Smooth muscle cell (in vitro differentiated cells): ENCODE results near the gene BEST1. TPM values are rescaled to one million over a fixed set of nuclear protein-coding genes. Genes with fewer than 3 reads are reported as not detected.
A peak's percentile ranks its signal among the peaks of the same experiment; 100 is the strongest.

ENCODE experiments used
- DNase-seq: peaks from one replicate; lab custom pipeline; 2025; ENCODE audit not compliant: unreplicated experiment; lab: John Stamatoyannopoulos, UW
- H2AFZ ChIP-seq: fragments of 200-600 bp; sonication (generic); 2 replicates; pipeline ENCODE4 v1.6.0; 2016; ENCODE audit warnings: antibody characterized with exemption, low read depth, mild to moderate bottlenecking
- H3F3A ChIP-seq: fragments of 200-600 bp; sonication (generic); 2 replicates; pipeline ENCODE4 v1.6.0; 2017; ENCODE audit warnings: antibody characterized with exemption, low read depth
- H3K27ac ChIP-seq: fragments of 200-600 bp; sonication (generic); 2 replicates; pipeline ENCODE4 v1.5.1; 2016; ENCODE audit warnings: low read depth, mild to moderate bottlenecking
- H3K27me3 ChIP-seq: fragments of 200-600 bp; sonication (generic); 2 replicates; pipeline ENCODE4 v1.6.1; 2016; ENCODE audit warnings: low read depth, mild to moderate bottlenecking
- H3K36me3 ChIP-seq: fragments of 200-600 bp; sonication (generic); 2 replicates; pipeline ENCODE4 v1.5.1; 2016; ENCODE audit warnings: low read depth
- H3K4me1 ChIP-seq: fragments of 200-600 bp; sonication (generic); 2 replicates; pipeline ENCODE4 v1.5.1; 2016; ENCODE audit warnings: low read depth
- H3K4me2 ChIP-seq: fragments of 200-600 bp; sonication (generic); 2 replicates; pipeline ENCODE4 v1.6.0; 2016; ENCODE audit warnings: mild to moderate bottlenecking
- H3K4me3 ChIP-seq: fragments of 200-600 bp; sonication (generic); 2 replicates; pipeline ENCODE4 v1.5.1; 2016; ENCODE audit warnings: mild to moderate bottlenecking
- H3K79me2 ChIP-seq: fragments of 200-600 bp; sonication (generic); 2 replicates; pipeline ENCODE4 v1.6.0; 2016; ENCODE audit warnings: low read depth, mild to moderate bottlenecking
- H3K9ac ChIP-seq: fragments of 200-600 bp; sonication (generic); 2 replicates; pipeline ENCODE4 v1.6.0; 2016; ENCODE audit warnings: low read depth
- H3K9me3 ChIP-seq: fragments of 200-600 bp; sonication (generic); replicated peaks from 2 replicates; pipeline ENCODE4 v1.5.1; 2016; ENCODE audit warnings: low read depth
- H4K20me1 ChIP-seq: fragments of 200-600 bp; sonication (generic); 2 replicates; pipeline ENCODE4 v1.6.0; 2016; ENCODE audit warnings: low read depth
- WGBS: methylation state at CpG from one replicate; pipeline ENCODE4 v1.1.7; 2016; ENCODE audit warnings: low lambda C conversion rate; 5-methylcytosine and 5-hydroxymethylcytosine counted together
- polyA plus RNA-seq: library from polyadenylated mRNA; unstranded; fragments of >200 nt; fragmentation: Nextera tagmentation; extraction: Ambion mirVana; gene quantifications from 2 replicates; pipeline ENCODE4 v1.2.1, GENCODE V29; 2016
- total RNA-seq: library from RNA; depleted of rRNA; stranded (reverse); fragments of >200 nt; gene quantifications from 2 replicates; pipeline ENCODE4 v1.2.3, GENCODE V29; 2014
- TF ChIP-seq, protein P1 (sequence below): fragments of 200-600 bp; sonication (generic); IDR thresholded peaks from 2 replicates; pipeline ENCODE4 v1.5.1; 2017; ENCODE audit warnings: borderline replicate concordance, mild to moderate bottlenecking, antibody characterized with exemption; ENCODE audit not compliant: insufficient read depth, poor library complexity, severe bottlenecking

The BEST1 gene
- total and polyA plus RNA-seq, 2 experiments from 2014 or later = 1.6 to 2.4 TPM

DNA sequence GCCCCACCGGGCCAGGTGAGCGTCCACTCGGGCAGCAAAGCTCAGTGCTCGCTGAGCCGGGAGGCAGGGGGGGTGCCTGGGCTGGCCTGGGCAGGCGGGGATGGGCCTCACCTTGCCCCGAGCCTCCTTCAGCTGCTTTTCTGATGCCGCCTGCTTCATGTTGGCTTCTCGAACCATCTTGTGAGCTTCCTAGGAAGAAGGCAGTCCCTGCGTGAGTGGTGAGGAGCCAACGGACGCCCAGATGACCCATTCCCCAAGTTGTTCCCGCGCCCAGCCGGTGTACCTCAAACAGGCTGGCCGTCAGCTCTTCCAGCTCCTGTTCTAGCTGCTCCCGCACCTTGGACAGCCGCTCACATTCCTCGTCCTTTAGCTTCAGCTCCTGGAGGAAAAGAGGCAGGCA is 42.9 kb upstream of the BEST1 start:
- WGBS = 92% methylated on average over 18 of the region's 19 CpGs

DNA sequence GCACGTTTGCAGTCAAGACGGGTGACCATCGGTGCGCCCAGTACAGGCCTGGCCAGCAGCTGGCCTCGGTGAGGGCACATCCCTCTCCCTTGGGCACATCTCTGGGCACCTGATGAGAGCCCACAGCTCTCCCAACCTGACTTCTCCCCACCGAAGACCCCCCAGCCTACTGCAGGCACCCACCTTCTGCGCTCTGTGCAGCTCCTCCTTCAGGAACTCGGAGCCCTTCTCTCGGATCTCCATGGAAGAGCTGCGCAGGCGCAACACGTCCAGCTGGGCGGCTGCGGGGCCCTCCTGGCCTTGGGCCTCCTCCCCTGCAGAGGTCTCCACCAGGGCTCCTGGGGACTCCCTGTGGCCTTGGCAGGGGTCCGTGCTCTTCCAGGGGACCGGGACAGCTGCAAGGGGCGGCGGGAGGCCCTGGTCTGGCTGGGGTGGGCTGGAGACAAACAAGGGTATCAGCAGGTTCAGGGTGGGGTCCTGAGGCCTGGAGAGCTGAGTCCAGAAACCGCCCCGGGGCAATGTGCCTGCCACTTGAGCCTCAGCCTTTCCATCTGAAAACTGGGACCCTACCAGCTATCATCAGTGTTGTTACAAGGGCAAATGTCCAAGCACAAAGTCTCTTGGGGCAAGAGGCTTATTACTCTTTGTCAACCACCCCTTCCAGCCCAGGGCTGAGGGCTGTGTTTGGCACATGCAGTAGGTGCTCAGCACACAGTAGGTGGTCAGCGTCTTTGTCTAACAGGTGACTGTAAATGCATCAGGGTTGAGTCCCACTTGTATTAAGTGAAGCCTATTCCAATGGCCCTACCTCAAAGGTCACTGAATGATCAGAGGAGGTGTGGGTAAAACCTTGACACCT is 42.1 kb upstream of the BEST1 start:
- Histone ChIP-seq H3K4me2 (no peak overlapping the region), H2AFZ (no peak overlapping the region), H3K79me2 (no peaks in the 10 kb centered on the region), H3K27ac (no peak overlapping the region), H3K4me3 (no peak overlapping the region), H3K36me3 (no peaks in the 10 kb centered on the region), H3K4me1 (peaks cover 3% of the 10 kb centered on the region), H3K9ac (no peak overlapping the region), H3K27me3 (no peaks in the 10 kb centered on the region), H4K20me1 (peaks cover 3% of the 10 kb centered on the region), H3K9me3 (no peaks in the 10 kb centered on the region), H3F3A (no peaks in the 10 kb centered on the region)
- no peak for DNase-seq
- TF ChIP-seq, protein P1, sequence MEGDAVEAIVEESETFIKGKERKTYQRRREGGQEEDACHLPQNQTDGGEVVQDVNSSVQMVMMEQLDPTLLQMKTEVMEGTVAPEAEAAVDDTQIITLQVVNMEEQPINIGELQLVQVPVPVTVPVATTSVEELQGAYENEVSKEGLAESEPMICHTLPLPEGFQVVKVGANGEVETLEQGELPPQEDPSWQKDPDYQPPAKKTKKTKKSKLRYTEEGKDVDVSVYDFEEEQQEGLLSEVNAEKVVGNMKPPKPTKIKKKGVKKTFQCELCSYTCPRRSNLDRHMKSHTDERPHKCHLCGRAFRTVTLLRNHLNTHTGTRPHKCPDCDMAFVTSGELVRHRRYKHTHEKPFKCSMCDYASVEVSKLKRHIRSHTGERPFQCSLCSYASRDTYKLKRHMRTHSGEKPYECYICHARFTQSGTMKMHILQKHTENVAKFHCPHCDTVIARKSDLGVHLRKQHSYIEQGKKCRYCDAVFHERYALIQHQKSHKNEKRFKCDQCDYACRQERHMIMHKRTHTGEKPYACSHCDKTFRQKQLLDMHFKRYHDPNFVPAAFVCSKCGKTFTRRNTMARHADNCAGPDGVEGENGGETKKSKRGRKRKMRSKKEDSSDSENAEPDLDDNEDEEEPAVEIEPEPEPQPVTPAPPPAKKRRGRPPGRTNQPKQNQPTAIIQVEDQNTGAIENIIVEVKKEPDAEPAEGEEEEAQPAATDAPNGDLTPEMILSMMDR = no peak
- 96% methylated on average over 21 of the region's 21 CpGs for WGBS

More for the DNA sequence above, 42.9 kb upstream of the BEST1 start:
- no peak overlapping the region for H3K27ac ChIP-seq
- no peak overlapping the region for H3K4me3 ChIP-seq
- no peak overlapping the region for H3K9ac ChIP-seq
- H4K20me1 ChIP-seq = no peaks in the 10 kb centered on the region
- H3K36me3 ChIP-seq = no peaks in the 10 kb centered on the region
- H3K79me2 ChIP-seq = no peaks in the 10 kb centered on the region
- no peak overlapping the region for H2AFZ ChIP-seq
- H3K4me2 ChIP-seq = no peak overlapping the region
- H3K4me1 ChIP-seq = peaks cover 3% of the 10 kb centered on the region
- H3F3A ChIP-seq = no peaks in the 10 kb centered on the region
- no peaks in the 10 kb centered on the region for H3K9me3 ChIP-seq
- TF ChIP-seq, protein P1 = no peak
- no peak for DNase-seq
- H3K27me3 ChIP-seq = no peaks in the 10 kb centered on the region

DNA sequence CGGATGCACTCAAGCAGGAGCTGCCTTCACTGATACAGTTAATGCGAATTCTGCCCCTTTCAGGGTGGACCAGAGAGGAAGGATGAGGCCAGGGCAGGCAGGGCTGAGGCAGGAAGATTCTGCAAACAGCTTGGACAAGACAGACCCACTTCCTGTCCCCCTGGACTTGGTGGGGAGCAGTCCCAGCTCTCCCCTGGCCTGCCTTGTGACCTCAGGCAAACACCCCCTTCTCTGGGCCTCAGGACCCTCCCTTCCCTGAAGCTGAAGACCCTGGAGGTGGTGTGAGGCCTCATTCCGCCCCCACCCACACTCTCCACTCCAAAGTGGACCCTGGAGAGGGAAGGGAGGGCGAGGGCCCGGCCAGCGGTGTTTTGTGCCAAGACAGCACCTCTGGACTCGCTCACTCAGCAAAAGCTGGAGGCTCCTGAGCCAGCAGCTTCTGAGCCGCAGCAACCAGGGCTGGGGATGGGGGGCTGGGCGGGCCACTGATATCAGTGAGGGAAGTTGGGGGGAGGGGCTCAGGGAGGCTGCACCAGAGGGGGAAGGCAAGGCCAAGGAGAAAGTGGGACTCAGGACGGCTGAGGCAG is 41.3 kb upstream of the BEST1 start:
- Histone ChIP-seq H3K4me1 (peaks cover 3% of the 10 kb centered on the region), H3K27me3 (no peaks in the 10 kb centered on the region), H3K36me3 (no peaks in the 10 kb centered on the region), H2AFZ (no peak overlapping the region), H3K9me3 (no peaks in the 10 kb centered on the region), H4K20me1 (peaks cover 5% of the 10 kb centered on the region), H3K4me3 (no peak overlapping the region), H3K9ac (no peak overlapping the region), H3K27ac (no peak overlapping the region), H3K4me2 (peak overlapping the region; percentile 62), H3F3A (no peaks in the 10 kb centered on the region), H3K79me2 (no peaks in the 10 kb centered on the region)
- 31% methylated on average over 10 of the region's 10 CpGs for WGBS
- no peak for DNase-seq
- TF ChIP-seq, protein P1 = no peak
